Measurements from ENCODE around the gene TRIP10. TPM values are rescaled to one million over a fixed set of nuclear protein-coding genes. Genes with fewer than 3 reads are reported as not detected.

TRIP10 gene
- total and polyA plus RNA-seq, 4 donors: 3.4 to 9.9 (median 7.4) TPM

GRCh38 chr19:6696239-6696820 lies 43.1 kb upstream of the TRIP10 start:
- Histone ChIP-seq H3K27ac (ENCODE audit: low read depth in 1 of 2, low read length in 2 of 2) (no peak overlapping the region), H3K27me3 (ENCODE audit: control insufficient read depth in 4 of 4, insufficient read depth in 4 of 4, low read length in 3 of 4) (no peaks in the 10 kb centered on the region), H3K9me3 (ENCODE audit: control insufficient read depth in 4 of 4, low read length in 3 of 4) (no peaks in the 10 kb centered on the region), H3K4me3 (ENCODE audit: low read depth in 1 of 3, low read length in 3 of 3) (no peak overlapping the region), H3K9ac (ENCODE audit: low read depth in 1 of 2, low read length in 2 of 2) (no peak overlapping the region), H3K4me1 (ENCODE audit: control insufficient read depth in 4 of 4, insufficient read depth in 4 of 4, low read length in 3 of 4) (peaks cover 0 to 23% (median 5%) of the 10 kb centered on the region in 4 donors), H3K36me3 (ENCODE audit: control insufficient read depth in 4 of 4, insufficient read depth in 3 of 4, low read depth in 1 of 4, low read length in 3 of 4) (peaks cover 28 to 60% (median 50%) of the 10 kb centered on the region in 4 donors)
- DNase-seq (ENCODE audit: low spot score): no peak
- 66% methylated on average over 18 of the region's 18 CpGs for WGBS
- TF ChIP-seq HNF4A (conservative IDR thresholded peaks at IDR 0.05) (peak; percentile 14 to 19), EGR1 (IDR thresholded peaks at IDR 0.05; ENCODE audit: low read depth in 2 of 2) (no peak), JUND (IDR thresholded peaks at IDR 0.05) (no peak), NR2F2 (IDR thresholded peaks at IDR 0.05) (no peak), HNF4G (IDR thresholded peaks at IDR 0.05) (no peak)
- TF ChIP-seq, protein P1, sequence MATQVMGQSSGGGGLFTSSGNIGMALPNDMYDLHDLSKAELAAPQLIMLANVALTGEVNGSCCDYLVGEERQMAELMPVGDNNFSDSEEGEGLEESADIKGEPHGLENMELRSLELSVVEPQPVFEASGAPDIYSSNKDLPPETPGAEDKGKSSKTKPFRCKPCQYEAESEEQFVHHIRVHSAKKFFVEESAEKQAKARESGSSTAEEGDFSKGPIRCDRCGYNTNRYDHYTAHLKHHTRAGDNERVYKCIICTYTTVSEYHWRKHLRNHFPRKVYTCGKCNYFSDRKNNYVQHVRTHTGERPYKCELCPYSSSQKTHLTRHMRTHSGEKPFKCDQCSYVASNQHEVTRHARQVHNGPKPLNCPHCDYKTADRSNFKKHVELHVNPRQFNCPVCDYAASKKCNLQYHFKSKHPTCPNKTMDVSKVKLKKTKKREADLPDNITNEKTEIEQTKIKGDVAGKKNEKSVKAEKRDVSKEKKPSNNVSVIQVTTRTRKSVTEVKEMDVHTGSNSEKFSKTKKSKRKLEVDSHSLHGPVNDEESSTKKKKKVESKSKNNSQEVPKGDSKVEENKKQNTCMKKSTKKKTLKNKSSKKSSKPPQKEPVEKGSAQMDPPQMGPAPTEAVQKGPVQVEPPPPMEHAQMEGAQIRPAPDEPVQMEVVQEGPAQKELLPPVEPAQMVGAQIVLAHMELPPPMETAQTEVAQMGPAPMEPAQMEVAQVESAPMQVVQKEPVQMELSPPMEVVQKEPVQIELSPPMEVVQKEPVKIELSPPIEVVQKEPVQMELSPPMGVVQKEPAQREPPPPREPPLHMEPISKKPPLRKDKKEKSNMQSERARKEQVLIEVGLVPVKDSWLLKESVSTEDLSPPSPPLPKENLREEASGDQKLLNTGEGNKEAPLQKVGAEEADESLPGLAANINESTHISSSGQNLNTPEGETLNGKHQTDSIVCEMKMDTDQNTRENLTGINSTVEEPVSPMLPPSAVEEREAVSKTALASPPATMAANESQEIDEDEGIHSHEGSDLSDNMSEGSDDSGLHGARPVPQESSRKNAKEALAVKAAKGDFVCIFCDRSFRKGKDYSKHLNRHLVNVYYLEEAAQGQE (IDR thresholded peaks at IDR 0.05): no peak

GRCh38 chr19:6697291-6697690 lies 42.2 kb upstream of the TRIP10 start:
- no peak overlapping the region for H3K9ac ChIP-seq (ENCODE audit: low read depth in 1 of 2, low read length in 2 of 2)
- TF ChIP-seq GABPA (IDR thresholded peaks at IDR 0.05 in 1 of 2, conservative IDR thresholded peaks at IDR 0.05 in 1 of 2) (no peak), HNF4G (IDR thresholded peaks at IDR 0.05) (no peak), SP1 (IDR thresholded peaks at IDR 0.05) (no peak), HNF4A (conservative IDR thresholded peaks at IDR 0.05) (no peak), EGR1 (IDR thresholded peaks at IDR 0.05; ENCODE audit: low read depth in 2 of 2) (no peak), NR2F2 (IDR thresholded peaks at IDR 0.05) (no peak)
- TF ChIP-seq, protein P1 (IDR thresholded peaks at IDR 0.05): no peak
- H3K27me3 ChIP-seq (ENCODE audit: control insufficient read depth in 4 of 4, insufficient read depth in 4 of 4, low read length in 3 of 4): no peaks in the 10 kb centered on the region
- H3K9me3 ChIP-seq (ENCODE audit: control insufficient read depth in 4 of 4, low read length in 3 of 4): no peaks in the 10 kb centered on the region
- no peak overlapping the region for H3K4me3 ChIP-seq (ENCODE audit: low read depth in 1 of 3, low read length in 3 of 3)
- peaks cover 27 to 59% (median 50%) of the 10 kb centered on the region in 4 donors for H3K36me3 ChIP-seq (ENCODE audit: control insufficient read depth in 4 of 4, insufficient read depth in 3 of 4, low read depth in 1 of 4, low read length in 3 of 4)
- no peak overlapping the region for H3K27ac ChIP-seq (ENCODE audit: low read depth in 1 of 2, low read length in 2 of 2)
- 71% methylated on average over 13 of the region's 13 CpGs for WGBS
- DNase-seq (ENCODE audit: low spot score): no peak
- H3K4me1 ChIP-seq (ENCODE audit: control insufficient read depth in 4 of 4, insufficient read depth in 4 of 4, low read length in 3 of 4): peaks cover 0 to 23% (median 5%) of the 10 kb centered on the region in 4 donors

GRCh38 chr19:6699935-6700334 lies 39.5 kb upstream of the TRIP10 start:
- H3K4me3 ChIP-seq (ENCODE audit: low read depth in 1 of 3, low read length in 3 of 3): no peak overlapping the region
- no peaks in the 10 kb centered on the region for H3K9me3 ChIP-seq (ENCODE audit: control insufficient read depth in 4 of 4, low read length in 3 of 4)
- no peaks in the 10 kb centered on the region for H3K27me3 ChIP-seq (ENCODE audit: control insufficient read depth in 4 of 4, insufficient read depth in 4 of 4, low read length in 3 of 4)
- no peak overlapping the region for H3K9ac ChIP-seq (ENCODE audit: low read depth in 1 of 2, low read length in 2 of 2)
- TF ChIP-seq EGR1 (IDR thresholded peaks at IDR 0.05; ENCODE audit: low read depth in 2 of 2) (no peak), RAD21 (IDR thresholded peaks at IDR 0.05) (no peak), FOXA1 (IDR thresholded peaks at IDR 0.05) (no peak)
- H3K4me1 ChIP-seq (ENCODE audit: control insufficient read depth in 4 of 4, insufficient read depth in 4 of 4, low read length in 3 of 4): peaks cover 0 to 12% (median 2%) of the 10 kb centered on the region in 4 donors
- no peak overlapping the region for H3K27ac ChIP-seq (ENCODE audit: low read depth in 1 of 2, low read length in 2 of 2)
- peaks cover 25 to 63% (median 50%) of the 10 kb centered on the region in 4 donors for H3K36me3 ChIP-seq (ENCODE audit: control insufficient read depth in 4 of 4, insufficient read depth in 3 of 4, low read depth in 1 of 4, low read length in 3 of 4)
- no peak for DNase-seq (ENCODE audit: low spot score)
